ENCODE measurements around the gene BBS9.

The BBS9 gene

GRCh38 chr7:33500703-33501701 lies 371.6 kb downstream of the BBS9 start:
- Histone ChIP-seq H2AFZ (ENCODE audit: low read depth, low read length, severe bottlenecking) (no peak overlapping the region), H3K27me3 (ENCODE audit: low read length) (no peaks in the 10 kb centered on the region)

GRCh38 chr7:33503014-33503413 lies 373.6 kb downstream of the BBS9 start:
- no peak overlapping the region for H3K9ac ChIP-seq (ENCODE audit: low read length)
- H3K79me2 ChIP-seq (ENCODE audit: insufficient read depth, low read length), result no peaks in the 10 kb centered on the region
- H3K27ac ChIP-seq (ENCODE audit: low read depth, low read length), result no peak overlapping the region
- no peaks in the 10 kb centered on the region for H3F3A ChIP-seq (ENCODE audit: insufficient read depth)
- no peaks in the 10 kb centered on the region for H3K9me3 ChIP-seq (ENCODE audit: insufficient read depth, low read length)
- TF ChIP-seq EZH2phosphoT487 (conservative IDR thresholded peaks at IDR 0.05; ENCODE audit: low read length) (no peak), CTCF (IDR thresholded peaks at IDR 0.05; ENCODE audit: insufficient read depth, low read length, poor library complexity, severe bottlenecking) (no peak)
- H2AFZ ChIP-seq (ENCODE audit: low read depth, low read length, severe bottlenecking), result no peak overlapping the region
- no peaks in the 10 kb centered on the region for H3K9me2 ChIP-seq (replicated peaks; ENCODE audit: insufficient read depth, low read length)
- no peaks in the 10 kb centered on the region for H4K20me1 ChIP-seq (ENCODE audit: low read depth, low read length)
- no peak overlapping the region for H3K4me2 ChIP-seq (ENCODE audit: low read depth, low read length, poor library complexity, severe bottlenecking)
- H3K4me3 ChIP-seq (ENCODE audit: insufficient read depth, low read length, poor library complexity, severe bottlenecking), result no peak overlapping the region
- H3K27me3 ChIP-seq (ENCODE audit: low read length), result no peaks in the 10 kb centered on the region
- no peaks in the 10 kb centered on the region for H3K36me3 ChIP-seq (ENCODE audit: low read length)

More at GRCh38 chr7:33500703-33501701, 371.6 kb downstream of the BBS9 start:
- Histone ChIP-seq H3K27ac (ENCODE audit: low read depth, low read length) (no peak overlapping the region), H3K9ac (ENCODE audit: low read length) (no peak overlapping the region), H3K79me2 (ENCODE audit: insufficient read depth, low read length) (no peaks in the 10 kb centered on the region), H4K20me1 (ENCODE audit: low read depth, low read length) (no peaks in the 10 kb centered on the region), H3K4me2 (ENCODE audit: low read depth, low read length, poor library complexity, severe bottlenecking) (no peak overlapping the region), H3K4me3 (ENCODE audit: insufficient read depth, low read length, poor library complexity, severe bottlenecking) (no peak overlapping the region), H3K9me3 (ENCODE audit: insufficient read depth, low read length) (no peaks in the 10 kb centered on the region), H3K9me2 (replicated peaks; ENCODE audit: insufficient read depth, low read length) (no peaks in the 10 kb centered on the region), H3F3A (ENCODE audit: insufficient read depth) (no peaks in the 10 kb centered on the region), H3K36me3 (ENCODE audit: low read length) (no peaks in the 10 kb centered on the region)
- TF ChIP-seq CTCF (IDR thresholded peaks at IDR 0.05; ENCODE audit: insufficient read depth, low read length, poor library complexity, severe bottlenecking) (no peak), EZH2phosphoT487 (conservative IDR thresholded peaks at IDR 0.05; ENCODE audit: low read length) (no peak)

GRCh38 chr7:33503736-33504135 lies 374.4 kb downstream of the BBS9 start:
- Histone ChIP-seq H3K4me2 (ENCODE audit: low read depth, low read length, poor library complexity, severe bottlenecking) (no peak overlapping the region), H3K79me2 (ENCODE audit: insufficient read depth, low read length) (no peaks in the 10 kb centered on the region), H3K4me3 (ENCODE audit: insufficient read depth, low read length, poor library complexity, severe bottlenecking) (no peak overlapping the region), H3K27ac (ENCODE audit: low read depth, low read length) (no peak overlapping the region), H2AFZ (ENCODE audit: low read depth, low read length, severe bottlenecking) (no peak overlapping the region), H3K9me3 (ENCODE audit: insufficient read depth, low read length) (no peaks in the 10 kb centered on the region), H4K20me1 (ENCODE audit: low read depth, low read length) (no peaks in the 10 kb centered on the region), H3K36me3 (ENCODE audit: low read length) (no peaks in the 10 kb centered on the region), H3K9ac (ENCODE audit: low read length) (no peak overlapping the region), H3K9me2 (replicated peaks; ENCODE audit: insufficient read depth, low read length) (no peaks in the 10 kb centered on the region), H3F3A (ENCODE audit: insufficient read depth) (no peaks in the 10 kb centered on the region), H3K27me3 (ENCODE audit: low read length) (no peaks in the 10 kb centered on the region)
- TF ChIP-seq CTCF (IDR thresholded peaks at IDR 0.05; ENCODE audit: insufficient read depth, low read length, poor library complexity, severe bottlenecking) (no peak), EZH2phosphoT487 (conservative IDR thresholded peaks at IDR 0.05; ENCODE audit: low read length) (no peak)

Measured in SU-DHL-6 (cell line).